GM18519 (cell line): ENCODE measurements around the gene CRY2.

Source experiments
- ATAC-seq: cut with Tn5 transposase; IDR thresholded peaks from one replicate; pipeline ENCODE4 v1.9.1; 2021; ENCODE audit warnings: mild to moderate bottlenecking, moderate library complexity; ENCODE audit not compliant: unreplicated experiment, low FRiP score

The CRY2 gene

GRCh38 chr11:45876401-45876800 is 29.1 kb downstream of the CRY2 start:
- no peak for ATAC-seq

- ATAC-seq, result no peak
Observed at GRCh38 chr11:45877221-45877620, 29.9 kb downstream of the CRY2 start.

- no peak for ATAC-seq
Observed at GRCh38 chr11:45877845-45878244, 30.6 kb downstream of the CRY2 start.

GRCh38 chr11:45879803-45880686 is 32.8 kb downstream of the CRY2 start:
- ATAC-seq, result no peak

- no peak for ATAC-seq
Observed at GRCh38 chr11:45880772-45881570, 33.7 kb downstream of the CRY2 start.

- no peak for ATAC-seq
Observed at GRCh38 chr11:45881708-45882368, 34.6 kb downstream of the CRY2 start.

- ATAC-seq, result no peak
Observed at GRCh38 chr11:45884596-45885185, 37.4 kb downstream of the CRY2 start.

GRCh38 chr11:45885274-45885920 is 38.1 kb downstream of the CRY2 start, which contains the start of gene MAPK8IP1:
TSS of gene MAPK8IP1 (plus strand) at chr11:45885651. CDS start at chr11:45885821, 170 bp downstream.
- ATAC-seq, result no peak

- no peak for ATAC-seq
Observed at GRCh38 chr11:45885921-45886721, 38.8 kb downstream of the CRY2 start.

- no peak for ATAC-seq
Observed at GRCh38 chr11:45886816-45887520, 39.7 kb downstream of the CRY2 start.

- no peak for ATAC-seq
Observed at GRCh38 chr11:45887587-45887986, 40.3 kb downstream of the CRY2 start.

GRCh38 chr11:45889555-45889954 is 42.3 kb downstream of the CRY2 start:
- ATAC-seq, result no peak

- no peak for ATAC-seq
Observed at GRCh38 chr11:45889966-45890365, 42.7 kb downstream of the CRY2 start.

GRCh38 chr11:45890886-45891550 is 43.7 kb downstream of the CRY2 start:
- ATAC-seq, result no peak

- ATAC-seq, result no peak
Observed at GRCh38 chr11:45892856-45893255, 45.6 kb downstream of the CRY2 start.

GRCh38 chr11:45894555-45895247 is 47.4 kb downstream of the CRY2 start:
- no peak for ATAC-seq

- no peak for ATAC-seq
Observed at GRCh38 chr11:45895553-45896259, 48.4 kb downstream of the CRY2 start.
